HFF-Myc (cell line): Measurements from ENCODE around the gene KCNQ5.

ENCODE experiments used
- DNase-seq: peaks from one replicate; pipeline ENCODE4 v3.0.0-alpha.2; 2011; ENCODE audit warnings: low read depth; ENCODE audit errors: extremely low read depth
- H3K4me3 ChIP-seq: replicated peaks from 2 replicates; pipeline ENCODE4 v1.5.1; 2011; ENCODE audit warnings: low read depth, mild to moderate bottlenecking, control low read depth, low read length
- TF ChIP-seq, protein P1 (sequence below): IDR thresholded peaks from 2 replicates; pipeline ENCODE4 v1.5.1; 2012; ENCODE audit warnings: mild to moderate bottlenecking, low read depth, low read length, control low read depth; ENCODE audit errors: missing control alignments

The KCNQ5 gene

GRCh38 chr6:73064266-73064665, 442.4 kb downstream of the KCNQ5 start:
- H3K4me3 ChIP-seq, result no peak overlapping the region
- TF ChIP-seq, protein P1, sequence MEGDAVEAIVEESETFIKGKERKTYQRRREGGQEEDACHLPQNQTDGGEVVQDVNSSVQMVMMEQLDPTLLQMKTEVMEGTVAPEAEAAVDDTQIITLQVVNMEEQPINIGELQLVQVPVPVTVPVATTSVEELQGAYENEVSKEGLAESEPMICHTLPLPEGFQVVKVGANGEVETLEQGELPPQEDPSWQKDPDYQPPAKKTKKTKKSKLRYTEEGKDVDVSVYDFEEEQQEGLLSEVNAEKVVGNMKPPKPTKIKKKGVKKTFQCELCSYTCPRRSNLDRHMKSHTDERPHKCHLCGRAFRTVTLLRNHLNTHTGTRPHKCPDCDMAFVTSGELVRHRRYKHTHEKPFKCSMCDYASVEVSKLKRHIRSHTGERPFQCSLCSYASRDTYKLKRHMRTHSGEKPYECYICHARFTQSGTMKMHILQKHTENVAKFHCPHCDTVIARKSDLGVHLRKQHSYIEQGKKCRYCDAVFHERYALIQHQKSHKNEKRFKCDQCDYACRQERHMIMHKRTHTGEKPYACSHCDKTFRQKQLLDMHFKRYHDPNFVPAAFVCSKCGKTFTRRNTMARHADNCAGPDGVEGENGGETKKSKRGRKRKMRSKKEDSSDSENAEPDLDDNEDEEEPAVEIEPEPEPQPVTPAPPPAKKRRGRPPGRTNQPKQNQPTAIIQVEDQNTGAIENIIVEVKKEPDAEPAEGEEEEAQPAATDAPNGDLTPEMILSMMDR, result no peak

DNA sequence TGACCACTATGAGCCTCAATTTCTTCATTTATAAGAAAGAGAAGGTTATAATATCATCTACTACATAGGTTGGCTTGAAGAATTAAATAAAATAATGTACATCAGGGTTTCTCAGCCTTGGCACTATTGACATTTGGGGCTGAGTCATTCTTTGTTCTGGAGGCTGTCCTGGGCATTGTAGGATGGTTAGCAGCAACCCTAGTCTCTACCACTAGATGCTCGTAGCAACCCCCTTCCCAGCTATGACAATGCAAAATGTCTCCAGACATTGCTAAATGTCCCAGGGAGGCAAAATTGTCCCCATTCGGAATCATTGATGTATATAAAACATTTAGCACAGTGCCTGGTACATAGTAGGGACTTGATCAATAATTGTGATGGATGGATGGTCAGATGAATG, 451.4 kb downstream of the KCNQ5 start:
- TF ChIP-seq, protein P1, result no peak
- DNase-seq, result no peak
- H3K4me3 ChIP-seq, result no peak overlapping the region

More at GRCh38 chr6:73064266-73064665, 442.4 kb downstream of the KCNQ5 start:
- DNase-seq, result no peak

GRCh38 chr6:73074175-73074574, 452.3 kb downstream of the KCNQ5 start:
- H3K4me3 ChIP-seq, result no peak overlapping the region
- DNase-seq, result no peak
- TF ChIP-seq, protein P1, result no peak

DNA sequence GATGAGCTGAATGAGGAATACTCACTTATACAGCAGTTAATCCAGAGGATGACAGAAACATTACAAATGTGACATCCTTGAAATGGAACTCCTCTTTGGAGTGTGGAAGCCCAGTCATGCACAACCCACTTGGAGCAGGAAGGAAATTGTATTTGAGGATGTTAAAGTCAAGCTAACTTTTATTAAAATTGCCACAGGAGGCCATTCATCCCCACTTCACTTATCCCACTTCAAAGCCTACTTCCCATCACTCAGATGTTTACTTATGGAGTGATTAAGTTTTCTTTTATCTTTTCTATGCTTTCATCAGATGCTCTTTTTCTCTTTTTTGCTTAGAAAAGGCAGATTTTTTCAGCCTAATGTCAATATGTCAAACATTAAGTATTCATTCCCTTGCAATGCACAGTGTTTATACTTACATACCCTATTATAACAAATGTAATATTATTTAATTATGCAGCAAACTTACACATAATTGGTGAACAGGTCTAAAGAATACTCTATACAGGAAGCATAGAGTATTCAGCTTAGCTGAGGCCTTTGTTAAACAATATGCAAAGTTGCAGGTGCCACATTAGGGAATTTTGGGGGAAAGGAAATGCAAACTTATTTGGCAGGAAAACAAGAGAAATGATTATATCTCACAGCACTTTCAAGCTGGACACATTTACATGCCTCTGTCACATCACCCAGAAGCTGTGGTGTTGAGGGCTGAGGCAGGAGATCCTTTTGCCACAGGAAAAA, 454.5 kb downstream of the KCNQ5 start:
- H3K4me3 ChIP-seq, result no peak overlapping the region
- no peak for DNase-seq
- TF ChIP-seq, protein P1, result no peak

DNA sequence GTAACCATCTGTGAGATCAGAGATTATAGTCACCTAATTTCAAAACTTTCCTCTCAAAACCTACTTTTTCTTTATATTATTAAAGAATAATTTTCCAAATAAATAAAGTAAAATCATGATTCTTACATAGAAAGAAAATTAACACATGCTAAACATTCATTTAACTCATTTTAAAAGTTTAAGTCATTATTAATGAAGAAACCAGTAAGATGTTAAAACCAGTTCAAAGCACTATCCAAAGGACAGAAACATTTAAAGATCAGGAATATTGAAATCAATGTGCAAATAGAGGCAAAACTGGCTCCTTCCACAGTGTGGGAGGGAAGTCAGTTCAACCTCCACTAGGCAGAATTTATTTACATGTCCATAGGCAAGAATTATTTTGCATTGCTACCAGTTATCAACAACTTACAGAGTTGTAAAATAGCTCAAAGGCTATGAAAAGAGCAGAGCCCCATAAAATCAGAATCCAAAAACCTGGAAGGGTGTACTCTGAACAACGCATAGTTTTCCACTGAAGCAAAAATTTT, 456.5 kb downstream of the KCNQ5 start:
- no peak overlapping the region for H3K4me3 ChIP-seq
- no peak for DNase-seq
- TF ChIP-seq, protein P1, result no peak

DNA sequence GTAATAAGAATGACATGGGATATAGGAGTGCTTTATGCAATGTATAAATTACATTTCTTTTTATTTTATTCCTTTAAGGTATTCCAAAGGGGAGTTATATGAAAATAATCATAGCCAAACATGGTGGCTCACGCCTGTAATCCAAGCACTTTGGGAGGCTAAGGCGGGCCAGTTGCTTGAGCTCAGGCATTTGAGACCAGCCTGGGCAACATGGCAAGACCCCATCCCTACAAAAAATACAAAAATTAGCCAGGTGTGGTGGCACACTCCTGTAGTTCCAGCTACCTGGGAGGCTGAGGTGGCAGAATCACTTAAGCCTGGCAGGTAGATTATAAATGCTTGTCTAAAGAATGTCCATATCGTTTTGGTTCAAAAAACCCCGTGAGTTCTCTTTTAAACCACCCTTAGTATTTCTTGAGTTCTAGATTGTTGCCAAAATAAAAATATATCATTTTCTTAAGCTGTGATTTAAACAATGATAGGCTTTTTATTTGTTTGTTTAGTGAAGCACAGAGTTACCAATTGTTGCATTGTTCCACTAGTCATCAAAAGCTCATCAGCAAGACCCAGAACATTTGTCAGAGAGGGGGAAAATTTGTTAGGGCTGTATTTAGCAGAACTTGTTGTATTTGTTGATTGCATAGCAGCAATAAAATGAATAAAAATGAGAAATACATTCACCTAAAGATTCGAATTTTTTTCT, 457.2 kb downstream of the KCNQ5 start:
- DNase-seq, result no peak
- H3K4me3 ChIP-seq, result no peak overlapping the region
- TF ChIP-seq, protein P1, result no peak
